ENCODE results near the gene ADAM10.

The ADAM10 gene

DNA sequence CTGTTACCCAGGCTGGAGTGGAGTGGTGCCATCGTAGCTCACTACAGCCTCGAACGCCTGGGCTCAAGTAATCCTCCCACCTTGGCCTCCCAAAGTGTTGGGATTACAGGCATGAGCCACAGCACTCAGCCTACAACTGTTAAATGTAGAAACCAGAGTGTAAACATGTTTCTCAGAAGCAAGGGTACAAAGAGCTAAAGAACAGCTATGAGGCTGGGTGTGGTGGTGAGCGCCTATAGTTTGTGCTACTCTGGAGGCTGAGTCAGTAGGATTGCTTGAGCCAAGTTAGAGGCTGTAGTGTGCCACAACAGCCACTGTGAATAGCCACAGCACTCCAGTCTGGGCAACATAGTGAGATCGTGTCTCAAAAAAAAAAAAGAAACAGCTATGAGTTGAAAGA is 16.8 kb upstream of the ADAM10 start:
- no peaks in the 10 kb centered on the region for H3K9me3 ChIP-seq (ENCODE audit: control insufficient read depth, low read length)
- TF ChIP-seq, protein P1, sequence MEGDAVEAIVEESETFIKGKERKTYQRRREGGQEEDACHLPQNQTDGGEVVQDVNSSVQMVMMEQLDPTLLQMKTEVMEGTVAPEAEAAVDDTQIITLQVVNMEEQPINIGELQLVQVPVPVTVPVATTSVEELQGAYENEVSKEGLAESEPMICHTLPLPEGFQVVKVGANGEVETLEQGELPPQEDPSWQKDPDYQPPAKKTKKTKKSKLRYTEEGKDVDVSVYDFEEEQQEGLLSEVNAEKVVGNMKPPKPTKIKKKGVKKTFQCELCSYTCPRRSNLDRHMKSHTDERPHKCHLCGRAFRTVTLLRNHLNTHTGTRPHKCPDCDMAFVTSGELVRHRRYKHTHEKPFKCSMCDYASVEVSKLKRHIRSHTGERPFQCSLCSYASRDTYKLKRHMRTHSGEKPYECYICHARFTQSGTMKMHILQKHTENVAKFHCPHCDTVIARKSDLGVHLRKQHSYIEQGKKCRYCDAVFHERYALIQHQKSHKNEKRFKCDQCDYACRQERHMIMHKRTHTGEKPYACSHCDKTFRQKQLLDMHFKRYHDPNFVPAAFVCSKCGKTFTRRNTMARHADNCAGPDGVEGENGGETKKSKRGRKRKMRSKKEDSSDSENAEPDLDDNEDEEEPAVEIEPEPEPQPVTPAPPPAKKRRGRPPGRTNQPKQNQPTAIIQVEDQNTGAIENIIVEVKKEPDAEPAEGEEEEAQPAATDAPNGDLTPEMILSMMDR (IDR thresholded peaks at IDR 0.05), result no peak
- no peak overlapping the region for H2AFZ ChIP-seq
- H3K27ac ChIP-seq, result no peak overlapping the region
- no peak overlapping the region for H3K4me3 ChIP-seq (ENCODE audit: low read depth, low read length)
- H3K4me2 ChIP-seq (ENCODE audit: low read length), result no peak overlapping the region
- no peaks in the 10 kb centered on the region for H3K79me2 ChIP-seq
- H3K4me1 ChIP-seq, result no peaks in the 10 kb centered on the region
- no peaks in the 10 kb centered on the region for H3K36me3 ChIP-seq (ENCODE audit: control insufficient read depth, insufficient read depth, low read length)
- H3K9ac ChIP-seq, result no peak overlapping the region
- H3K27me3 ChIP-seq (ENCODE audit: control insufficient read depth, insufficient read depth, low read length), result no peaks in the 10 kb centered on the region

DNA sequence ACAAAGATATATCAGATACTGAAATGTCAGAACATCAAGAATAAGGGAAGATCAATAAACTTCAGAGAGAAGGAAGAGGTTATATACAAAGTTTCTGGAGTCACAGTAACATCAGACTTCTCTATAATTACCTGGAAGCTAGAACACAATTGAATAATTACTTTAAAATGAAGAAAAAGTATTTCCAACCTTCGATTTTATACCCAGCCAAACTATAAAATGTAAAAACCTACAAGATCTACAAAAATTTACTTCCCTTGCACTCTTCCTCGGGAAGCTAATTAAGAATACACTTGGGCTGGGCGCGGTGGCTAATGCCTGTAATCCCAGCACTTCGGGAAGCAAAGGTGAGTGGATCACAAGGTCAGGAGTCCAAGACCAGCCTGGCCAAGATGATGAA is 15.0 kb upstream of the ADAM10 start:
- Histone ChIP-seq H3K27ac (no peak overlapping the region), H3K4me2 (ENCODE audit: low read length) (no peak overlapping the region), H3K4me3 (ENCODE audit: low read depth, low read length) (no peak overlapping the region), H3K36me3 (ENCODE audit: control insufficient read depth, insufficient read depth, low read length) (no peaks in the 10 kb centered on the region), H3K9ac (no peak overlapping the region), H3K4me1 (no peaks in the 10 kb centered on the region), H2AFZ (no peak overlapping the region), H3K27me3 (ENCODE audit: control insufficient read depth, insufficient read depth, low read length) (no peaks in the 10 kb centered on the region), H3K79me2 (no peaks in the 10 kb centered on the region), H3K9me3 (ENCODE audit: control insufficient read depth, low read length) (no peaks in the 10 kb centered on the region)
- TF ChIP-seq, protein P1 (IDR thresholded peaks at IDR 0.05), result no peak

DNA sequence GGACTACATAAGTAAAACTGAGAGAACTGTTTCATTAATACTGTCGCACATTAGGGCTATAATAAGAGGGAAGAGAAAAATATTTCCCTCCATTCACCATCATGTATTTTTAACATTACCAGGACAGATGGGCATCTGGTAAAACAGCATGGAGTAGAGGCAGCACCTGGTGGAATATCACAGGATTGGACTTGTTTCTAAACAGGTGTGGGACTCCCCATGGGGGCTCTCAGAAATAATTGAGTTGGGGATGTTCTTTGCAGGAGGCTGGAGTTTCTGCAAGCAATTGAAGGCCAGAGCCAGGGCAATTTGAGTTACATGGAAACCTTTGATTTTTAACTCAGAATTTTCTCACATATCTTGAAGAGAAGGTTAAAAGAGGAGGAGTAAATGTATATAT is 13.2 kb upstream of the ADAM10 start:
- Histone ChIP-seq H3K9me3 (ENCODE audit: control insufficient read depth, low read length) (no peaks in the 10 kb centered on the region), H3K9ac (no peak overlapping the region), H3K27ac (no peak overlapping the region), H3K4me1 (no peaks in the 10 kb centered on the region), H3K79me2 (no peaks in the 10 kb centered on the region), H3K36me3 (ENCODE audit: control insufficient read depth, insufficient read depth, low read length) (no peaks in the 10 kb centered on the region), H3K4me2 (ENCODE audit: low read length) (no peak overlapping the region), H3K27me3 (ENCODE audit: control insufficient read depth, insufficient read depth, low read length) (no peaks in the 10 kb centered on the region), H2AFZ (no peak overlapping the region), H3K4me3 (ENCODE audit: low read depth, low read length) (no peak overlapping the region)
- TF ChIP-seq, protein P1 (IDR thresholded peaks at IDR 0.05), result no peak

DNA sequence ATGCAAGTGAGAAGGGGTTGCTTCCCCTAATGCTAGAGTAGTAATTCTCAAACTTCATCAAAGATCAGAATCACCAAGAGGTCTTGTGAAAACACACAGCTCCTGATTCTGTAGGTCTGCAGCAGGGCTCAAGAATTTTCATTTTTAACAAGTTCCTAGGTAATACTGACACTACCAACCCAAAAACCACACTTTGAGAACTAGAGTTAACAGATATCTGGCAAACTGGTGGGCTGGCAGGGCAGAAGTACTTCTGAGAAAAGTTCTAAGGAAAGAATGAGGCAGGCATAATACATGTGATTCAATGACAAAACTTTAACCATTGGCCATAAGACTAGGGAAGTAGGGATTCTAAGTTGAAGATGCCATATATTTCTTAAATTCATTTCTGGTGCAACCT is 12.8 kb upstream of the ADAM10 start:
- Histone ChIP-seq H3K27ac (no peak overlapping the region), H3K79me2 (no peaks in the 10 kb centered on the region), H3K4me3 (ENCODE audit: low read depth, low read length) (no peak overlapping the region), H3K9me3 (ENCODE audit: control insufficient read depth, low read length) (no peaks in the 10 kb centered on the region), H2AFZ (no peak overlapping the region), H3K27me3 (ENCODE audit: control insufficient read depth, insufficient read depth, low read length) (no peaks in the 10 kb centered on the region), H3K4me2 (ENCODE audit: low read length) (no peak overlapping the region), H3K4me1 (no peaks in the 10 kb centered on the region), H3K36me3 (ENCODE audit: control insufficient read depth, insufficient read depth, low read length) (no peaks in the 10 kb centered on the region), H3K9ac (no peak overlapping the region)
- TF ChIP-seq, protein P1 (IDR thresholded peaks at IDR 0.05), result no peak

DNA sequence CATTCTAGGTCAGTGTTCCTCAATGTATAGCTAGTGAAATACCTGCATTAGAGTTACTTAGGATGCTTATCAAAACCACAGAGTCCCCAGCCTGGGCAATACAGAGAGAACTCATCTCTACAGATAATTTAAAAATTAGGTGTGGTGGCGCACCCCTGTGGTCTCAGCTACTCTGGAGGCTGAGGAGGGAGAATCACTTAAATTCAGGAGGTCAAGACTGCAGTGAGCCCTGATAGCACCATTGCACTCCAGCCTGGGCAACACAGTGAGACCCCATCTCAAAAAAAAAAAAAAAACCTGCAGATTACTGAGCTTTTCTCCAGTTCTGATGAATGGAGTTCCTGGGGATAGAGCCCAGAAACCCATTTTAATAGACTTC is 11.5 kb upstream of the ADAM10 start:
- Histone ChIP-seq H3K27ac (no peak overlapping the region), H3K79me2 (no peaks in the 10 kb centered on the region), H3K27me3 (ENCODE audit: control insufficient read depth, insufficient read depth, low read length) (no peaks in the 10 kb centered on the region), H3K4me1 (no peaks in the 10 kb centered on the region), H3K4me3 (ENCODE audit: low read depth, low read length) (no peak overlapping the region), H3K9me3 (ENCODE audit: control insufficient read depth, low read length) (no peaks in the 10 kb centered on the region), H3K36me3 (ENCODE audit: control insufficient read depth, insufficient read depth, low read length) (no peaks in the 10 kb centered on the region), H2AFZ (no peak overlapping the region), H3K4me2 (ENCODE audit: low read length) (no peak overlapping the region), H3K9ac (no peak overlapping the region)
- TF ChIP-seq, protein P1 (IDR thresholded peaks at IDR 0.05), result no peak

Measured in parathyroid adenoma (tissue), 2 donors.